ENCODE measurements around the gene GPR39. TPM values are rescaled to one million over a fixed set of nuclear protein-coding genes. Genes with fewer than 3 reads are reported as not detected.

The GPR39 gene
- total RNA-seq, 2 experiments from 2014 or later = 0.13 TPM; not detected in 1

GRCh38 chr2:132429351-132429750 lies 12.7 kb downstream of the GPR39 start:
- H3K27ac ChIP-seq (ENCODE audit: low read depth, low read length, poor library complexity, severe bottlenecking) = no peak overlapping the region
- H3K4me2 ChIP-seq (ENCODE audit: low read length) = no peak overlapping the region
- intact Hi-C loops (cut with micrococcal nuclease; ENCODE audit: unreplicated experiment) = no loop called here
- CTCF ChIA-PET (ENCODE audit: unreplicated experiment) = no interaction called here
- DNase-seq (ENCODE audit: low spot score) = no peak
- TF ChIP-seq EZH2phosphoT487 (IDR thresholded peaks at IDR 0.05; ENCODE audit: borderline replicate concordance, low read depth, low read length) (no peak), CTCF (conservative IDR thresholded peaks at IDR 0.05; ENCODE audit: low read length) (no peak)
- H2AFZ ChIP-seq (ENCODE audit: low read length) = no peak overlapping the region
- no peaks in the 10 kb centered on the region for H3K9me2 ChIP-seq (ENCODE audit: insufficient read depth, low read length)
- no peaks in the 10 kb centered on the region for H3K36me3 ChIP-seq (ENCODE audit: insufficient read depth, low read length)
- H3K79me2 ChIP-seq (ENCODE audit: insufficient read depth, low read depth, low read length) = no peaks in the 10 kb centered on the region
- POLR2A ChIA-PET = no interaction called here
- H3K9me3 ChIP-seq (ENCODE audit: low read length) = no peaks in the 10 kb centered on the region
- no TSS peak for BruUV-seq (replicated peaks)
- H3K4me1 ChIP-seq (ENCODE audit: insufficient read depth, low read length, poor library complexity, severe bottlenecking) = no peaks in the 10 kb centered on the region
- H4K20me1 ChIP-seq (ENCODE audit: insufficient read depth, low read length) = no peaks in the 10 kb centered on the region
- no peak overlapping the region for H3K4me3 ChIP-seq (ENCODE audit: low read depth, low read length, poor library complexity, severe bottlenecking)

- Histone ChIP-seq H4K20me1 (ENCODE audit: insufficient read depth, low read length) (no peaks in the 10 kb centered on the region), H3K79me2 (ENCODE audit: insufficient read depth, low read depth, low read length) (no peaks in the 10 kb centered on the region), H3K4me3 (ENCODE audit: low read depth, low read length, poor library complexity, severe bottlenecking) (no peak overlapping the region), H3K27ac (ENCODE audit: low read depth, low read length, poor library complexity, severe bottlenecking) (no peak overlapping the region), H3K36me3 (ENCODE audit: insufficient read depth, low read length) (no peaks in the 10 kb centered on the region), H3K4me1 (ENCODE audit: insufficient read depth, low read length, poor library complexity, severe bottlenecking) (no peaks in the 10 kb centered on the region), H2AFZ (ENCODE audit: low read length) (no peak overlapping the region), H3K4me2 (ENCODE audit: low read length) (no peak overlapping the region), H3K9me2 (ENCODE audit: insufficient read depth, low read length) (no peaks in the 10 kb centered on the region), H3K9me3 (ENCODE audit: low read length) (no peaks in the 10 kb centered on the region)
- TF ChIP-seq EZH2phosphoT487 (IDR thresholded peaks at IDR 0.05; ENCODE audit: borderline replicate concordance, low read depth, low read length) (no peak), CTCF (conservative IDR thresholded peaks at IDR 0.05; ENCODE audit: low read length) (no peak)
- no peak for DNase-seq (ENCODE audit: low spot score)
- ChIA-PET CTCF (ENCODE audit: unreplicated experiment) (interaction anchor here (0.5 kb wide), 1 partner anchor 758 kb away, joined by 5 read pairs; no protein-coding TSS in a partner anchor), POLR2A (no interaction called here)
- intact Hi-C loops (cut with micrococcal nuclease; ENCODE audit: unreplicated experiment) = loop anchor here (5.0 kb wide), 1 partner anchor 168 kb away; no protein-coding TSS in a partner anchor
- no TSS peak for BruUV-seq (replicated peaks)
Observed at GRCh38 chr2:132429941-132430573, 13.5 kb downstream of the GPR39 start.

- no peak overlapping the region for H3K27ac ChIP-seq (ENCODE audit: low read depth, low read length, poor library complexity, severe bottlenecking)
- no peak overlapping the region for H2AFZ ChIP-seq (ENCODE audit: low read length)
- CTCF ChIA-PET (ENCODE audit: unreplicated experiment) = no interaction called here
- no peak for TF ChIP-seq EZH2phosphoT487 (IDR thresholded peaks at IDR 0.05; ENCODE audit: borderline replicate concordance, low read depth, low read length)
- no peak for TF ChIP-seq CTCF (conservative IDR thresholded peaks at IDR 0.05; ENCODE audit: low read length)
- no TSS peak for BruUV-seq (replicated peaks)
- no peaks in the 10 kb centered on the region for H3K4me1 ChIP-seq (ENCODE audit: insufficient read depth, low read length, poor library complexity, severe bottlenecking)
- no peaks in the 10 kb centered on the region for H3K9me2 ChIP-seq (ENCODE audit: insufficient read depth, low read length)
- H3K4me2 ChIP-seq (ENCODE audit: low read length) = no peak overlapping the region
- H3K4me3 ChIP-seq (ENCODE audit: low read depth, low read length, poor library complexity, severe bottlenecking) = no peak overlapping the region
- intact Hi-C loops (cut with micrococcal nuclease; ENCODE audit: unreplicated experiment) = loop anchor here (5.0 kb wide), 1 partner anchor 169 kb away; no protein-coding TSS in a partner anchor
- H4K20me1 ChIP-seq (ENCODE audit: insufficient read depth, low read length) = no peaks in the 10 kb centered on the region
- H3K9me3 ChIP-seq (ENCODE audit: low read length) = no peaks in the 10 kb centered on the region
- H3K36me3 ChIP-seq (ENCODE audit: insufficient read depth, low read length) = no peaks in the 10 kb centered on the region
- no peaks in the 10 kb centered on the region for H3K79me2 ChIP-seq (ENCODE audit: insufficient read depth, low read depth, low read length)
- no peak for DNase-seq (ENCODE audit: low spot score)
- POLR2A ChIA-PET = no interaction called here
Observed at GRCh38 chr2:132430895-132431294, 14.3 kb downstream of the GPR39 start.
